ENCODE results near the gene GOPC. TPM values are rescaled to one million over a fixed set of nuclear protein-coding genes. Genes with fewer than 3 reads are reported as not detected.

The GOPC gene
- total RNA-seq, 1 experiment from 2014 or later: 18.7 TPM

- Histone ChIP-seq H2BK12ac (ENCODE audit: insufficient read length, low read depth, low read length) (no peak overlapping the region), H3K79me2 (ENCODE audit: insufficient read depth, low read length) (no peaks in the 10 kb centered on the region), H4K91ac (ENCODE audit: insufficient read length, low read depth, low read length) (no peak overlapping the region), H2BK20ac (ENCODE audit: low read depth, low read length, poor library complexity, severe bottlenecking) (no peak overlapping the region), H3K27ac (ENCODE audit: insufficient read length, low read depth, low read length) (no peak overlapping the region), H2AFZ (ENCODE audit: low read length) (no peak overlapping the region), H2AK5ac (ENCODE audit: insufficient read length, low read length) (no peak overlapping the region), H3K23me2 (ENCODE audit: insufficient read length, low read depth, low read length, poor library complexity, severe bottlenecking) (no peaks in the 10 kb centered on the region), H4K8ac (replicated peaks; ENCODE audit: insufficient read length, low read depth, low read length) (no peak overlapping the region), H3K4me1 (ENCODE audit: insufficient read depth, low read length) (0 out of 2 replicates have a peak, but pooled peaks cover under 1% of the 10 kb centered on the region), H3K18ac (ENCODE audit: insufficient read length, low read depth, low read length) (no peak overlapping the region), H2BK120ac (ENCODE audit: low read depth, low read length, poor library complexity, severe bottlenecking) (no peak overlapping the region), H3K79me1 (ENCODE audit: insufficient read depth, low read depth, low read length, poor library complexity, severe bottlenecking) (no peaks in the 10 kb centered on the region), H2BK5ac (ENCODE audit: insufficient read length, low read length) (peak overlapping the region; percentile 72), H3K56ac (ENCODE audit: insufficient read length, low read depth, low read length) (no peak overlapping the region), H2BK15ac (ENCODE audit: low read depth, low read length) (no peak overlapping the region), H3K4ac (ENCODE audit: low read depth, low read length) (no peak overlapping the region), H3K4me2 (ENCODE audit: insufficient read depth, insufficient read length, low read length) (no peak overlapping the region), H3K9ac (ENCODE audit: extremely low read depth, insufficient read length, low read length) (no peak overlapping the region), H4K5ac (ENCODE audit: insufficient read length, low read depth, low read length) (no peak overlapping the region), H4K20me1 (ENCODE audit: control insufficient read depth, insufficient read depth, insufficient read length) (no peaks in the 10 kb centered on the region), H3K9me3 (ENCODE audit: control insufficient read depth, low read depth, low read length) (no peaks in the 10 kb centered on the region), H3K14ac (ENCODE audit: insufficient read depth, low read length) (no peak overlapping the region), H3K27me3 (ENCODE audit: insufficient read depth, low read length) (no peaks in the 10 kb centered on the region), H3K23ac (ENCODE audit: insufficient read length, low read depth, low read length) (no peak overlapping the region), H3T11ph (ENCODE audit: low read length) (no peak overlapping the region)
- Mint-ChIP-seq H3K9me3 (no peaks in the 10 kb centered on the region), H3K4me1 (peaks cover 0 to 2% of the 10 kb centered on the region in 2 experiments; a peak in 1 of 4 replicates), H3K4me3 (no peak overlapping the region), H3K27me3 (ENCODE audit: low read depth) (no peaks in the 10 kb centered on the region), H3K36me3 (ENCODE audit: insufficient read depth in 1 of 3, low read depth in 3 of 3) (peaks cover 0 to 1% (median under 1%) of the 10 kb centered on the region in 3 experiments; a peak in 4 of 7 replicates), H3K27ac (peak overlapping the region in 1 of 3 experiments; percentile 74; a peak in 1 of 7 replicates)
- DNase-seq: no peak
- WGBS (ENCODE audit: extremely low coverage, insufficient read length, low lambda C conversion rate): no CpG with 5 or more reads among the region's 3 CpGs
- TF ChIP-seq, protein P1, sequence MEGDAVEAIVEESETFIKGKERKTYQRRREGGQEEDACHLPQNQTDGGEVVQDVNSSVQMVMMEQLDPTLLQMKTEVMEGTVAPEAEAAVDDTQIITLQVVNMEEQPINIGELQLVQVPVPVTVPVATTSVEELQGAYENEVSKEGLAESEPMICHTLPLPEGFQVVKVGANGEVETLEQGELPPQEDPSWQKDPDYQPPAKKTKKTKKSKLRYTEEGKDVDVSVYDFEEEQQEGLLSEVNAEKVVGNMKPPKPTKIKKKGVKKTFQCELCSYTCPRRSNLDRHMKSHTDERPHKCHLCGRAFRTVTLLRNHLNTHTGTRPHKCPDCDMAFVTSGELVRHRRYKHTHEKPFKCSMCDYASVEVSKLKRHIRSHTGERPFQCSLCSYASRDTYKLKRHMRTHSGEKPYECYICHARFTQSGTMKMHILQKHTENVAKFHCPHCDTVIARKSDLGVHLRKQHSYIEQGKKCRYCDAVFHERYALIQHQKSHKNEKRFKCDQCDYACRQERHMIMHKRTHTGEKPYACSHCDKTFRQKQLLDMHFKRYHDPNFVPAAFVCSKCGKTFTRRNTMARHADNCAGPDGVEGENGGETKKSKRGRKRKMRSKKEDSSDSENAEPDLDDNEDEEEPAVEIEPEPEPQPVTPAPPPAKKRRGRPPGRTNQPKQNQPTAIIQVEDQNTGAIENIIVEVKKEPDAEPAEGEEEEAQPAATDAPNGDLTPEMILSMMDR (conservative IDR thresholded peaks at IDR 0.05): no peak
These were observed 44.4 kb downstream of the GOPC start for GRCh38 chr6:117557951-117558350.

Measured in H9 (cell line).